ENCODE data around the gene ABCC1.

The ABCC1 gene

DNA sequence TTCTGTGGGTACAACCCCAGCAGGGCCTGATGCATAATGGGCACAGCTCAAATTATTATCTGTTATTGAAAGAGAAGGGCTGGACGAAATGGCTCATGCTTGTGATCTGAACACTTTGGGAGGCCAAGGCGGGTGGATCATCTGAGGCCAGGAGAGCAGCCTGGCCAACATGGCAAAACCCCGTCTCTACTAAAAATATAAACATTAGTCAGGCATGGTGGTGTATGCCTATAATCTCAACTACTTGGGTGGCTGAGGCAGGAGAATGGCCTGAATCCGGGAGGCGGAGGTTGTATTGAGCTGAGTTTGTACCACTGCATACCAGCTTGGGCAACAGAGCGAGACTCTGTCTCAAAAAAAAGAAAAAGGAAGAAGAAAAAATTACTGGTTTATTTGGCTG lies 100.7 kb downstream of the ABCC1 start:
- peaks cover 0 to 18% (median 0%) of the 10 kb centered on the region in 10 experiments; a peak in 3 of 20 replicates for H3K4me1 ChIP-seq
- H3K4me3 ChIP-seq = no peak overlapping the region
- H3K9ac ChIP-seq = no peak overlapping the region
- no peak overlapping the region; a peak in 1 of 22 replicates for H3K27ac ChIP-seq
- H3K27me3 ChIP-seq = no peaks in the 10 kb centered on the region
- peaks cover 98 to 100% (median 100%) of the 10 kb centered on the region in 11 experiments for H3K36me3 ChIP-seq
- 0 out of 22 replicates have a peak overlapping the region, but pooled peaks of 1 of the 11 experiments have one; percentile 21 for H3K4me2 ChIP-seq
- no peak for TF ChIP-seq Cebpa-rat (IDR thresholded peaks at IDR 0.05)
- no peaks in the 10 kb centered on the region; a peak in 1 of 22 replicates for H3K9me3 ChIP-seq (replicated peaks in 1 of 11)
- peaks cover 0 to 7% (median 0%) of the 10 kb centered on the region in 11 experiments; a peak in 3 of 22 replicates for H4K20me1 ChIP-seq

DNA sequence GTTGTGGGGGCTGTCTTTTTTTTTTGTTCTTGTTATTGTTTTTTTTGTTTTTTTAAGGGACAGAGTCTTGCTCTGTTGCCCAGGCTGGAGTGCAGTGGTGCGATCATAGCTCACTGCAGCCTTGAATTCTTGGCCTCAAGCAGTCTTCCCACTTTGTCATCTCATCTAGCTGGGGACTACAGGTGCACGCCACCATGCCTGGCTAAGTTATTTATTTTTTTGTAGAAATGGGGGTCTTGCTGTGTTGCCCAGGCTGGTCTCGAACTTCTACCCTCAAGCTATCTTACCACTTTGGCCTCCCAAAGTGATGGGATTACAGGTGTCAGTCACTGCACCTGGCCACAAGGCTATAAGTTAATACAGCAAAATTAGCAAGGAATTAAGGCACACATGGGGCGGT lies 101.7 kb downstream of the ABCC1 start:
- Histone ChIP-seq H3K9me3 (replicated peaks in 1 of 11) (no peaks in the 10 kb centered on the region; a peak in 1 of 22 replicates), H3K4me1 (peaks cover 0 to 18% (median 0%) of the 10 kb centered on the region in 10 experiments; a peak in 3 of 20 replicates), H3K4me2 (no peak overlapping the region), H3K9ac (no peak overlapping the region), H4K20me1 (peaks cover 0 to 6% (median 0%) of the 10 kb centered on the region in 11 experiments; a peak in 1 of 22 replicates), H3K27ac (no peak overlapping the region), H3K4me3 (no peak overlapping the region), H3K27me3 (no peaks in the 10 kb centered on the region), H3K36me3 (peaks cover 98 to 100% (median 100%) of the 10 kb centered on the region in 11 experiments)
- no peak for TF ChIP-seq Cebpa-rat (IDR thresholded peaks at IDR 0.05)

GRCh38 chr16:16052916-16053315 lies 103.5 kb downstream of the ABCC1 start:
- H3K4me1 ChIP-seq = peaks cover 0 to 18% (median 0%) of the 10 kb centered on the region in 10 experiments; a peak in 3 of 20 replicates
- no peak overlapping the region for H3K9ac ChIP-seq
- peaks cover 98 to 100% (median 100%) of the 10 kb centered on the region in 11 experiments for H3K36me3 ChIP-seq
- H3K4me3 ChIP-seq = no peak overlapping the region
- peaks cover 0 to 11% (median 0%) of the 10 kb centered on the region in 11 experiments; a peak in 2 of 22 replicates for H4K20me1 ChIP-seq
- no peak overlapping the region for H3K4me2 ChIP-seq
- H3K27me3 ChIP-seq = no peaks in the 10 kb centered on the region
- no peaks in the 10 kb centered on the region; a peak in 1 of 22 replicates for H3K9me3 ChIP-seq (replicated peaks in 1 of 11)
- TF ChIP-seq Cebpa-rat (IDR thresholded peaks at IDR 0.05) = no peak
- H3K27ac ChIP-seq = no peak overlapping the region

DNA sequence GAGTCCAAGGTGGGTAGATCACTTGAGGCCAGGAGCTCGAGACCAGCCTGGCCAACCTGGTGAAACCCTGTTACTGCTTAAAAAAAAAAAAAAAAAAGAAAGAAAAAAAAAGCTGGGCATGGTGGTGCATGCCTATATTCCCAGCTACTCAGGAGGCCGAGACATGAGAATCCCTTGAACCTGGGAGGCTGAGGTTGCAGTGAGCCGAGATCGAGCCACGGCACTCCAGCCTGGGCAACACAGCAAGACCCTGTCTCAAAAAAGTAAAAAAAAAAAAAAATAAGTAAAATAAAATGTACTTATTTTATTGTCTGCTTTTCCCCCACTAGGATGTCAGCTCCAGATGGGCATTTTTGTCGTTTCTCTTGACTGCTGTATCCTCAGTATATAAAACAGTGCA lies 107.7 kb downstream of the ABCC1 start:
- Histone ChIP-seq H3K36me3 (peaks cover 86 to 93% (median 92%) of the 10 kb centered on the region in 11 experiments), H3K4me3 (no peak overlapping the region), H4K20me1 (peaks cover 0 to 41% (median 0%) of the 10 kb centered on the region in 11 experiments; a peak in 8 of 22 replicates), H3K27ac (no peak overlapping the region), H3K9ac (no peak overlapping the region), H3K4me1 (peaks cover 19 to 29% (median 24%) of the 10 kb centered on the region in 10 experiments), H3K4me2 (no peak overlapping the region), H3K9me3 (replicated peaks in 1 of 11) (no peaks in the 10 kb centered on the region), H3K27me3 (no peaks in the 10 kb centered on the region)
- TF ChIP-seq Cebpa-rat (IDR thresholded peaks at IDR 0.05) = no peak

DNA sequence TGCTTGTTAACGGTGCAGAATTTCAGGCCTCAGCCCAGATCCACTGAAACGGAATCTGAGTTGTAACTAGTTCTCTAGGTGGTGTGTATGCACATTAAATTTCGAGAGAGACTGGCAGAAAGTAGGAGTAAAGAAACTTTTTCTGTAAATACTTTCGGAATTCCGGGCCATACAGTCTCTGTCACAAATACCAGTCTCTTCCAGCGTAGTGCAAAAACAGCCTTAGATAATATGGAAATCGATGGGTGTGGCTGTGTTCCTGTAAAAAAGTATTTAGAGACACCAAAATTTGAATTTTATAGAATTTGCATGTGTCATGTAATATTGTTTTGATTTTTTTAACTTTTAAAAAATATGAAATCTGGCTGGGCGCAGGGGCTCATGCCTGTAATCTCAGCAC lies 109.7 kb downstream of the ABCC1 start:
- Histone ChIP-seq H3K4me3 (no peak overlapping the region), H4K20me1 (peaks cover 0 to 61% (median 4%) of the 10 kb centered on the region in 11 experiments; a peak in 11 of 22 replicates), H3K4me2 (no peak overlapping the region), H3K9ac (no peak overlapping the region), H3K36me3 (peaks cover 72 to 90% (median 84%) of the 10 kb centered on the region in 11 experiments), H3K4me1 (peaks cover 34 to 50% (median 44%) of the 10 kb centered on the region in 10 experiments), H3K27me3 (no peaks in the 10 kb centered on the region), H3K9me3 (replicated peaks in 1 of 11) (no peaks in the 10 kb centered on the region), H3K27ac (no peak overlapping the region)
- TF ChIP-seq Cebpa-rat (IDR thresholded peaks at IDR 0.05) = no peak

- H3K36me3 ChIP-seq = peaks cover 72 to 90% (median 84%) of the 10 kb centered on the region in 11 experiments
- H3K4me3 ChIP-seq = no peak overlapping the region
- no peak overlapping the region for H3K9ac ChIP-seq
- no peak for TF ChIP-seq Cebpa-rat (IDR thresholded peaks at IDR 0.05)
- peak overlapping the region in 2 of 11 experiments; percentile 11 to 55; a peak in 1 of 22 replicates for H3K27ac ChIP-seq
- H3K4me2 ChIP-seq = peak overlapping the region in 10 of 11 experiments; percentile 16 to 91 (median 82); a peak in 16 of 22 replicates
- H3K9me3 ChIP-seq (replicated peaks in 1 of 11) = peaks cover 0 to 2% (median 0%) of the 10 kb centered on the region in 11 experiments; a peak in 2 of 22 replicates
- H4K20me1 ChIP-seq = peaks cover 0 to 69% (median 7%) of the 10 kb centered on the region in 11 experiments; a peak in 12 of 22 replicates
- H3K27me3 ChIP-seq = no peaks in the 10 kb centered on the region
- peaks cover 34 to 52% (median 46%) of the 10 kb centered on the region in 10 experiments for H3K4me1 ChIP-seq
Measured at GRCh38 chr16:16059895-16060590, 110.6 kb downstream of the ABCC1 start.

DNA sequence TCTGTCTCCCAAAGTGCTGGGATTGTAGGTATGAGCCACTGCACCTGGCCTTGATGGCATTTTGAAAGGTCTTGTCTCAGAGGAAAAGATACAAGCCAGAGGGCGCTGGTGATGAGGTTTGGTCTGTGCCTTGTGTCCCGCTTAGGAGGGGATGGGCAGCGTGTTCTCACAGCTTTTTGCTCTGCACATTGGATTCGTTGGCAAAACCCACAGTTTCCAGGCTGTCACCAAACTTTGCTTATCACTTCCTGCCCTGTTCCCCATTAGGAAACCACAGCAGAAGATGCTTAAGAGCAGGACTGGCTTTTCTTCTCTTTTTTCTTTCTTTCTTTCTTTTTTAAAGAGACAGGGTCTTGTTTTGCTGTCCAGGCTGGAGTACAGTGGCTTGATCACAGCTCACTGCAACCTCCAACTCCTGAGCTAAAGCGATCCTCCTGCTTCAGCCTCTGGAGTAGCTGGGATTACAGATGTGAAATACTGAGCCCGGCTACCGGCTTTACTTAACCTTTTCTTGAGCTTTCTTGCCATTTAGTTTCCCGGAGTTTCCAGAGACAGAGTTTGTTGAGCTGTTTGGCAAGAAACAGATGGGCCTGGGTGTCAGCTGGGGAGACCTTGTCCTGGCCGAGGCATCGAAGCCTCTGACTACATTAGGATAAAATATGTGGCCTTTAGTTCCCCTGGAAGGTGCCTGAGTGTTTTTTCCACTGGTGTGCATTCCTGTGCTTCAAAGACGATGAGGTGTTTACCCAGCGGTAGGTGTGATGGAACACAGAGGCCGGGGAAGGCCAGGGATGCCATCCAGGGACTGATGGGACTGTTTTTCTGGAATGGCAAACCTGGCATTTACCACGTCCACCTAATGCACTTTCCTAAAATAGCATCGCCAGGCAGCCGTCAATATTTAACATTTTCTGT lies 112.9 kb downstream of the ABCC1 start:
- Histone ChIP-seq H3K27ac (peak overlapping the region in 9 of 11 experiments; percentile 22 to 72 (median 62); a peak in 17 of 22 replicates), H3K4me3 (peak overlapping the region in 6 of 10 experiments; percentile 7 to 45 (median 16); a peak in 4 of 20 replicates), H4K20me1 (peaks cover 0 to 80% (median 7%) of the 10 kb centered on the region in 11 experiments; a peak in 12 of 22 replicates), H3K4me2 (peak overlapping the region; percentile 77 to 91 (median 83)), H3K36me3 (peaks cover 71 to 90% (median 84%) of the 10 kb centered on the region in 11 experiments), H3K9me3 (replicated peaks in 1 of 11) (peaks cover 0 to 14% (median 0%) of the 10 kb centered on the region in 11 experiments; a peak in 2 of 22 replicates), H3K4me1 (peaks cover 34 to 62% (median 52%) of the 10 kb centered on the region in 10 experiments), H3K27me3 (no peaks in the 10 kb centered on the region), H3K9ac (peak overlapping the region in 10 of 11 experiments; percentile 2 to 53 (median 34); a peak in 13 of 22 replicates)
- no peak for TF ChIP-seq Cebpa-rat (IDR thresholded peaks at IDR 0.05)

- H3K27me3 ChIP-seq = no peaks in the 10 kb centered on the region
- H3K4me2 ChIP-seq = peak overlapping the region in 10 of 11 experiments; percentile 77 to 91 (median 82); a peak in 16 of 22 replicates
- peaks cover 0 to 77% (median 7%) of the 10 kb centered on the region in 11 experiments; a peak in 12 of 22 replicates for H4K20me1 ChIP-seq
- H3K4me1 ChIP-seq = peaks cover 37 to 75% (median 58%) of the 10 kb centered on the region in 10 experiments
- no peak for TF ChIP-seq Cebpa-rat (IDR thresholded peaks at IDR 0.05)
- no peak overlapping the region for H3K4me3 ChIP-seq
- no peak overlapping the region for H3K27ac ChIP-seq
- peaks cover 0 to 14% (median 0%) of the 10 kb centered on the region in 11 experiments; a peak in 2 of 22 replicates for H3K9me3 ChIP-seq (replicated peaks in 1 of 11)
- peaks cover 71 to 90% (median 84%) of the 10 kb centered on the region in 11 experiments for H3K36me3 ChIP-seq
- H3K9ac ChIP-seq = no peak overlapping the region
Measured at GRCh38 chr16:16063683-16064082, 114.3 kb downstream of the ABCC1 start.

All from BLaER1 treated with 17β-estradiol and CSF1 and Interleukin-3, amounts not matched to agents 10 nM and 100 nM (cell line).